HEK293 (cell line): ENCODE results near the gene MUSTN1.

ENCODE experiments used
- KLF16 ChIP-seq: fragments of 450-650 bp; formaldehyde crosslinking; IDR thresholded peaks from 2 replicates; pipeline ENCODE4 v1.5.1; 2017; ENCODE audit warnings: missing biosample characterization, missing genetic modification characterization
- ZNF138 ChIP-seq: fragments of 450-650 bp; formaldehyde crosslinking; IDR thresholded peaks from 2 replicates; pipeline ENCODE4 v1.5.1; 2016; ENCODE audit warnings: missing biosample characterization, missing genetic modification characterization, borderline replicate concordance
- ZNF223 ChIP-seq: fragments of 450-650 bp; formaldehyde crosslinking; IDR thresholded peaks from 2 replicates; pipeline ENCODE4 v1.5.1; 2016; ENCODE audit warnings: missing biosample characterization, missing genetic modification characterization
- ZNF23 ChIP-seq: fragments of 450-650 bp; formaldehyde crosslinking; IDR thresholded peaks from 2 replicates; pipeline ENCODE4 v1.5.1; 2016; ENCODE audit warnings: missing biosample characterization, missing genetic modification characterization, borderline replicate concordance
- TF ChIP-seq, protein P1 (sequence below): fragments of 450-650 bp; formaldehyde crosslinking; IDR thresholded peaks from 2 replicates; pipeline ENCODE4 v1.5.1; 2016; ENCODE audit warnings: missing biosample characterization, missing genetic modification characterization
- TF ChIP-seq, protein P2 (sequence below): fragments of 450-650 bp; formaldehyde crosslinking; IDR thresholded peaks from 2 replicates; pipeline ENCODE4 v1.5.1; 2016; ENCODE audit warnings: missing biosample characterization, missing genetic modification characterization

DNA sequence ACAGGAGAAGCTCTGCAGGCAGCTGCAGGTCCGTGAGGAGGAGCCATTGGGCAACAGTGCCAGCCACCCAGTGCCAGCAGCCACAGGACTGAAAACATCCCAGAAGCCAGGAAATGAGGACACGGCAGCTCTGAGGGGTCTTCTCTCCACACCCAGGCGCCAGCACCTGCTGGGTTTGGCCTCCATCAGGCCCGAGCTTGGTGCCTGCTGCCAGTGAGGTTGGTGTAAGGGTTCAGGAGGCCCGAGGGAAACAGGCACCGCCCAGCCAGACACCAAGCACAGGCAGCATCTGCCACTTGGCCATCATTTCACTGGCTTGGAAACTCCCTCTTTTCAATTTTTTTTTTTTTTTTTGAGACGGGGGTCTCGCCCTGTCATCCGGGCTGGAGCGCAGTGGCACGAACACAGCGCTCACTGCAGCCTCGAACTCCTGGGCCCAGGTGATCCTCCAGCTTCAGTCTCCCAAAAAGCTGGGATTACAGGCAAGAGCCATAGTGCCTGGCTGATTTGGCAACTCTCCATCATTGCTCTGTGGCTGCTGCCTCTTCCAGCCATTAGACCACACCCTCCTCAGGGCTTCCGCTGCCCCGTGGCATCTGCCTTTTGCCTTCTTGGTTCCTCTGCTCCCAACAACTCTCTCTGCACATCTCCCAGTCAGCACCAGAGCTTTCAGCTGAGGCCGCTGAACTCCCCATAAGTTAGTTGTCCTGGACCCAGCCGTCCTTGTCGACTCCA, 41.7 kb downstream of the MUSTN1 start:
- TF ChIP-seq KLF16 (tag by site-specific recombination): no peak
- no peak for TF ChIP-seq ZNF138 (tag by site-specific recombination)
- TF ChIP-seq ZNF223: no peak
- TF ChIP-seq, protein P1, sequence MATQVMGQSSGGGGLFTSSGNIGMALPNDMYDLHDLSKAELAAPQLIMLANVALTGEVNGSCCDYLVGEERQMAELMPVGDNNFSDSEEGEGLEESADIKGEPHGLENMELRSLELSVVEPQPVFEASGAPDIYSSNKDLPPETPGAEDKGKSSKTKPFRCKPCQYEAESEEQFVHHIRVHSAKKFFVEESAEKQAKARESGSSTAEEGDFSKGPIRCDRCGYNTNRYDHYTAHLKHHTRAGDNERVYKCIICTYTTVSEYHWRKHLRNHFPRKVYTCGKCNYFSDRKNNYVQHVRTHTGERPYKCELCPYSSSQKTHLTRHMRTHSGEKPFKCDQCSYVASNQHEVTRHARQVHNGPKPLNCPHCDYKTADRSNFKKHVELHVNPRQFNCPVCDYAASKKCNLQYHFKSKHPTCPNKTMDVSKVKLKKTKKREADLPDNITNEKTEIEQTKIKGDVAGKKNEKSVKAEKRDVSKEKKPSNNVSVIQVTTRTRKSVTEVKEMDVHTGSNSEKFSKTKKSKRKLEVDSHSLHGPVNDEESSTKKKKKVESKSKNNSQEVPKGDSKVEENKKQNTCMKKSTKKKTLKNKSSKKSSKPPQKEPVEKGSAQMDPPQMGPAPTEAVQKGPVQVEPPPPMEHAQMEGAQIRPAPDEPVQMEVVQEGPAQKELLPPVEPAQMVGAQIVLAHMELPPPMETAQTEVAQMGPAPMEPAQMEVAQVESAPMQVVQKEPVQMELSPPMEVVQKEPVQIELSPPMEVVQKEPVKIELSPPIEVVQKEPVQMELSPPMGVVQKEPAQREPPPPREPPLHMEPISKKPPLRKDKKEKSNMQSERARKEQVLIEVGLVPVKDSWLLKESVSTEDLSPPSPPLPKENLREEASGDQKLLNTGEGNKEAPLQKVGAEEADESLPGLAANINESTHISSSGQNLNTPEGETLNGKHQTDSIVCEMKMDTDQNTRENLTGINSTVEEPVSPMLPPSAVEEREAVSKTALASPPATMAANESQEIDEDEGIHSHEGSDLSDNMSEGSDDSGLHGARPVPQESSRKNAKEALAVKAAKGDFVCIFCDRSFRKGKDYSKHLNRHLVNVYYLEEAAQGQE: no peak
- no peak for TF ChIP-seq ZNF23
- TF ChIP-seq, protein P2, sequence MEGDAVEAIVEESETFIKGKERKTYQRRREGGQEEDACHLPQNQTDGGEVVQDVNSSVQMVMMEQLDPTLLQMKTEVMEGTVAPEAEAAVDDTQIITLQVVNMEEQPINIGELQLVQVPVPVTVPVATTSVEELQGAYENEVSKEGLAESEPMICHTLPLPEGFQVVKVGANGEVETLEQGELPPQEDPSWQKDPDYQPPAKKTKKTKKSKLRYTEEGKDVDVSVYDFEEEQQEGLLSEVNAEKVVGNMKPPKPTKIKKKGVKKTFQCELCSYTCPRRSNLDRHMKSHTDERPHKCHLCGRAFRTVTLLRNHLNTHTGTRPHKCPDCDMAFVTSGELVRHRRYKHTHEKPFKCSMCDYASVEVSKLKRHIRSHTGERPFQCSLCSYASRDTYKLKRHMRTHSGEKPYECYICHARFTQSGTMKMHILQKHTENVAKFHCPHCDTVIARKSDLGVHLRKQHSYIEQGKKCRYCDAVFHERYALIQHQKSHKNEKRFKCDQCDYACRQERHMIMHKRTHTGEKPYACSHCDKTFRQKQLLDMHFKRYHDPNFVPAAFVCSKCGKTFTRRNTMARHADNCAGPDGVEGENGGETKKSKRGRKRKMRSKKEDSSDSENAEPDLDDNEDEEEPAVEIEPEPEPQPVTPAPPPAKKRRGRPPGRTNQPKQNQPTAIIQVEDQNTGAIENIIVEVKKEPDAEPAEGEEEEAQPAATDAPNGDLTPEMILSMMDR (tag by site-specific recombination): no peak
